HepG2 (cell line): Measurements from ENCODE around the gene KCTD13. TPM values are rescaled to one million over a fixed set of nuclear protein-coding genes. Genes with fewer than 3 reads are reported as not detected.

Experiments
- CBX5 ChIP-seq: sonication (generic); formaldehyde crosslinking; IDR thresholded peaks from 2 replicates; pipeline ENCODE4 v1.4.0; 2020; ENCODE audit warnings: missing genetic modification reagents, borderline replicate concordance
- CERS6 ChIP-seq: sonication (generic); formaldehyde crosslinking; IDR thresholded peaks from 2 replicates; pipeline ENCODE4 v1.5.0; 2020; ENCODE audit warnings: missing genetic modification reagents
- EHMT2 ChIP-seq: fragments of 200-600 bp; sonication (generic); IDR thresholded peaks from 2 replicates; pipeline ENCODE4 v1.7.0; 2017; ENCODE audit warnings: antibody characterized with exemption, low read depth, low read length, borderline replicate concordance
- HMG20B ChIP-seq: conservative IDR thresholded peaks from 2 replicates; pipeline ENCODE4 v1.6.1; 2016; ENCODE audit warnings: missing genetic modification reagents, missing compliant biosample characterization
- MLLT10 ChIP-seq: sonication (generic); formaldehyde crosslinking; IDR thresholded peaks from 2 replicates; pipeline ENCODE4 v1.4.0; 2020; ENCODE audit warnings: missing genetic modification reagents
- NFKB2 ChIP-seq: sonication (generic); formaldehyde crosslinking; IDR thresholded peaks from 2 replicates; pipeline ENCODE4 v1.4.0; 2020; ENCODE audit warnings: missing genetic modification reagents, borderline replicate concordance
- PATZ1 ChIP-seq: sonication (generic); formaldehyde crosslinking; IDR thresholded peaks from 2 replicates; pipeline ENCODE4 v1.4.0; 2020; ENCODE audit warnings: missing genetic modification reagents
- PRDM10 ChIP-seq: sonication (generic); formaldehyde crosslinking; IDR thresholded peaks from 2 replicates; pipeline ENCODE4 v1.4.0; 2020; ENCODE audit warnings: low read depth, missing genetic modification reagents
- RNF2 ChIP-seq: fragments of 450-650 bp; conservative IDR thresholded peaks from 2 replicates; pipeline ENCODE4 v1.6.1; 2016; ENCODE audit warnings: low read depth
- TBX3 ChIP-seq: fragments of 450-650 bp; IDR thresholded peaks from 2 replicates; pipeline ENCODE4 v1.6.1; 2017; ENCODE audit warnings: antibody characterized with exemption, mild to moderate bottlenecking, inconsistent platforms, borderline replicate concordance
- YY1 ChIP-seq: IDR thresholded peaks from 2 replicates; pipeline ENCODE4 v1.6.1; 2011; ENCODE audit warnings: low read length, low read depth, moderate library complexity, mild to moderate bottlenecking; ENCODE audit not compliant: insufficient read depth, insufficient replicate concordance
- ZHX1 ChIP-seq: sonication (generic); formaldehyde crosslinking; IDR thresholded peaks from 2 replicates; pipeline ENCODE4 v1.8.1; 2022; ENCODE audit warnings: low read depth, mild to moderate bottlenecking, missing genetic modification reagents
- ZKSCAN5 ChIP-seq: sonication (generic); formaldehyde crosslinking; IDR thresholded peaks from 2 replicates; pipeline ENCODE4 v1.5.1; 2020; ENCODE audit warnings: mild to moderate bottlenecking, missing genetic modification reagents
- ZNF180 ChIP-seq: sonication (generic); formaldehyde crosslinking; IDR thresholded peaks from 2 replicates; pipeline ENCODE4 v1.4.0; 2020; ENCODE audit warnings: low read depth, missing genetic modification reagents, borderline replicate concordance
- ZNF709 ChIP-seq: sonication (generic); formaldehyde crosslinking; IDR thresholded peaks from 2 replicates; pipeline ENCODE4 v1.5.0; 2020; ENCODE audit warnings: mild to moderate bottlenecking, missing genetic modification reagents
- ZNF746 ChIP-seq: sonication (generic); formaldehyde crosslinking; IDR thresholded peaks from 2 replicates; pipeline ENCODE4 v1.8.0; 2022; ENCODE audit warnings: mild to moderate bottlenecking, missing genetic modification reagents
- ZNF766 ChIP-seq: sonication (generic); formaldehyde crosslinking; IDR thresholded peaks from 2 replicates; pipeline ENCODE4 v1.5.0; 2020; ENCODE audit warnings: missing genetic modification reagents, borderline replicate concordance
- polyA plus RNA-seq, 8 experiments: library from polyadenylated mRNA; depleted of rRNA in 3 of 8; stranded (reverse) in 7 of 8; unstranded in 1 of 8; fragments of >200 nt; fragmentation: Illumina TruSeq in 4 of 8; extraction: Trizol in 4 of 8; gene quantifications; 2 replicates each; pipeline versions ENCODE4 v1.2.1 to v1.2.3, GENCODE V29; 2011 to 2016; ENCODE audit warnings: low read depth in 4 of 8, missing spikeins in 1 of 8, mixed read lengths in 1 of 8; ENCODE audit not compliant: insufficient read depth in 1 of 8
- total RNA-seq, 5 experiments: library from RNA; depleted of rRNA; stranded (reverse); fragments of >200 nt; fragmentation: Illumina TruSeq; extraction: Trizol; gene quantifications; 2 replicates each; pipeline ENCODE4 v1.2.3, GENCODE V29; 2016; ENCODE audit warnings: low read depth in 1 of 5
- TF ChIP-seq, protein P1 (sequence below): fragments of 450-650 bp; IDR thresholded peaks from 2 replicates; pipeline ENCODE4 v1.6.1; 2017
- TF ChIP-seq, protein P2 (sequence below): sonication (generic); formaldehyde crosslinking; IDR thresholded peaks from 2 replicates; pipeline ENCODE4 v1.5.1; 2020; ENCODE audit warnings: missing genetic modification reagents, mild to moderate bottlenecking, borderline replicate concordance

KCTD13 gene
- total and polyA plus RNA-seq, 2 of the 13 experiments (the other 11 are each of a cell fraction or from before 2014, with no cell fraction given): 6.3 to 14.7 TPM

- TF ChIP-seq CERS6 (no peak), YY1 (no peak), RNF2 (no peak), MLLT10 (no peak), ZNF766 (no peak), ZNF709 (CRISPR knock-in tag) (no peak), PATZ1 (CRISPR knock-in tag) (no peak), PRDM10 (CRISPR knock-in tag) (no peak), ZHX1 (CRISPR knock-in tag) (no peak), HMG20B (CRISPR knock-in tag) (no peak), NFKB2 (CRISPR knock-in tag) (no peak), ZNF746 (CRISPR knock-in tag) (no peak), ZKSCAN5 (CRISPR knock-in tag) (no peak), ZNF180 (no peak), EHMT2 (no peak), TBX3 (no peak), CBX5 (CRISPR knock-in tag) (no peak)
- TF ChIP-seq, protein P1, sequence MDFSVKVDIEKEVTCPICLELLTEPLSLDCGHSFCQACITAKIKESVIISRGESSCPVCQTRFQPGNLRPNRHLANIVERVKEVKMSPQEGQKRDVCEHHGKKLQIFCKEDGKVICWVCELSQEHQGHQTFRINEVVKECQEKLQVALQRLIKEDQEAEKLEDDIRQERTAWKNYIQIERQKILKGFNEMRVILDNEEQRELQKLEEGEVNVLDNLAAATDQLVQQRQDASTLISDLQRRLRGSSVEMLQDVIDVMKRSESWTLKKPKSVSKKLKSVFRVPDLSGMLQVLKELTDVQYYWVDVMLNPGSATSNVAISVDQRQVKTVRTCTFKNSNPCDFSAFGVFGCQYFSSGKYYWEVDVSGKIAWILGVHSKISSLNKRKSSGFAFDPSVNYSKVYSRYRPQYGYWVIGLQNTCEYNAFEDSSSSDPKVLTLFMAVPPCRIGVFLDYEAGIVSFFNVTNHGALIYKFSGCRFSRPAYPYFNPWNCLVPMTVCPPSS: no peak
- TF ChIP-seq, protein P2, sequence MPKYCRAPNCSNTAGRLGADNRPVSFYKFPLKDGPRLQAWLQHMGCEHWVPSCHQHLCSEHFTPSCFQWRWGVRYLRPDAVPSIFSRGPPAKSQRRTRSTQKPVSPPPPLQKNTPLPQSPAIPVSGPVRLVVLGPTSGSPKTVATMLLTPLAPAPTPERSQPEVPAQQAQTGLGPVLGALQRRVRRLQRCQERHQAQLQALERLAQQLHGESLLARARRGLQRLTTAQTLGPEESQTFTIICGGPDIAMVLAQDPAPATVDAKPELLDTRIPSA (CRISPR knock-in tag): no peak
Measured at GRCh38 chr16:29881050-29881449, 45.0 kb downstream of the KCTD13 start (continued).
